H9 (cell line): ENCODE data around the gene TRIM37. TPM values are rescaled to one million over a fixed set of nuclear protein-coding genes. Genes with fewer than 3 reads are reported as not detected.

Source experiments
- DNase-seq: peaks from one replicate; pipeline ENCODE4 v3.0.0-alpha.2; 2017
- H2AFZ ChIP-seq: one replicate; pipeline ENCODE4 v1.6.1; 2013; ENCODE audit warnings: mild to moderate bottlenecking, low read length, control low read depth, moderate library complexity
- H2AK5ac ChIP-seq: 2 replicates; pipeline ENCODE4 v1.6.1; 2013; ENCODE audit warnings: low read length, control low read depth, mixed read lengths; ENCODE audit not compliant: insufficient read length
- H2BK120ac ChIP-seq: one replicate; pipeline ENCODE4 v1.6.1; 2013; ENCODE audit warnings: low read depth, mild to moderate bottlenecking, low read length, control low read depth, inconsistent platforms; ENCODE audit not compliant: poor library complexity, severe bottlenecking
- H2BK12ac ChIP-seq: 2 replicates; pipeline ENCODE4 v1.6.1; 2013; ENCODE audit warnings: low read length, control low read depth, mixed read lengths, low read depth; ENCODE audit not compliant: insufficient read length
- H2BK15ac ChIP-seq: 2 replicates; pipeline ENCODE4 v1.6.1; 2013; ENCODE audit warnings: low read depth, low read length, control low read depth
- H2BK20ac ChIP-seq: one replicate; pipeline ENCODE4 v1.6.1; 2013; ENCODE audit warnings: low read depth, mild to moderate bottlenecking, low read length, control low read depth, inconsistent platforms; ENCODE audit not compliant: poor library complexity, severe bottlenecking
- H2BK5ac ChIP-seq: 2 replicates; pipeline ENCODE4 v1.6.1; 2013; ENCODE audit warnings: low read length, control low read depth, mixed read lengths; ENCODE audit not compliant: insufficient read length
- H3K14ac ChIP-seq: 2 replicates; pipeline ENCODE4 v1.6.1; 2013; ENCODE audit warnings: low read length, control low read depth; ENCODE audit not compliant: insufficient read depth
- H3K18ac ChIP-seq: 2 replicates; pipeline ENCODE4 v1.6.1; 2013; ENCODE audit warnings: low read depth, mild to moderate bottlenecking, mixed read lengths, low read length, control low read depth; ENCODE audit not compliant: insufficient read length
- H3K23ac ChIP-seq: 2 replicates; pipeline ENCODE4 v1.6.1; 2013; ENCODE audit warnings: low read length, control low read depth, mixed read lengths, low read depth; ENCODE audit not compliant: insufficient read length
- H3K23me2 ChIP-seq: 2 replicates; pipeline ENCODE4 v1.6.1; 2013; ENCODE audit warnings: low read depth, mild to moderate bottlenecking, mixed read lengths, low read length, control low read depth; ENCODE audit not compliant: insufficient read length, poor library complexity, severe bottlenecking
- H3K27ac ChIP-seq: 2 replicates; pipeline ENCODE4 v1.5.1; 2013; ENCODE audit warnings: low read length, control low read depth, mixed read lengths, low read depth; ENCODE audit not compliant: insufficient read length
- H3K27me3 ChIP-seq: 2 replicates; pipeline ENCODE4 v1.6.1; 2013; ENCODE audit warnings: low read length, control low read depth, inconsistent platforms; ENCODE audit not compliant: insufficient read depth
- H3K4ac ChIP-seq: 2 replicates; pipeline ENCODE4 v1.6.1; 2013; ENCODE audit warnings: low read depth, mild to moderate bottlenecking, control low read depth, inconsistent platforms, low read length, moderate library complexity
- H3K4me1 ChIP-seq: 2 replicates; pipeline ENCODE4 v1.6.1; 2013; ENCODE audit warnings: low read length, control low read depth, inconsistent platforms; ENCODE audit not compliant: insufficient read depth
- H3K4me2 ChIP-seq: 2 replicates; pipeline ENCODE4 v1.6.1; 2013; ENCODE audit warnings: low read length, control low read depth, mixed read lengths; ENCODE audit not compliant: insufficient read length, insufficient read depth
- H3K56ac ChIP-seq: 2 replicates; pipeline ENCODE4 v1.6.1; 2013; ENCODE audit warnings: low read depth, mild to moderate bottlenecking, mixed read lengths, low read length, control low read depth; ENCODE audit not compliant: insufficient read length
- H3K79me1 ChIP-seq: 2 replicates; pipeline ENCODE4 v1.6.1; 2013; ENCODE audit warnings: low read depth, mild to moderate bottlenecking, moderate library complexity, low read length, control low read depth, inconsistent platforms; ENCODE audit not compliant: insufficient read depth, poor library complexity, severe bottlenecking
- H3K79me2 ChIP-seq: 2 replicates; pipeline ENCODE4 v1.6.1; 2013; ENCODE audit warnings: low read length, control low read depth, inconsistent platforms; ENCODE audit not compliant: insufficient read depth
- H3K9ac ChIP-seq: 2 replicates; pipeline ENCODE4 v1.6.1; 2013; ENCODE audit warnings: low read length, control low read depth, mixed read lengths; ENCODE audit not compliant: insufficient read length; ENCODE audit errors: extremely low read depth
- H3K9me3 ChIP-seq: one replicate; pipeline ENCODE4 v1.6.1; 2013; ENCODE audit warnings: low read depth, low read length, inconsistent platforms; ENCODE audit not compliant: control insufficient read depth
- H3T11ph ChIP-seq: one replicate; pipeline ENCODE4 v1.6.1; 2013; ENCODE audit warnings: mild to moderate bottlenecking, low read length, control low read depth, inconsistent platforms
- H4K20me1 ChIP-seq: one replicate; pipeline ENCODE4 v1.6.1; 2013; ENCODE audit not compliant: control insufficient read depth, insufficient read length, insufficient read depth
- H4K5ac ChIP-seq: 2 replicates; pipeline ENCODE4 v1.6.1; 2013; ENCODE audit warnings: low read depth, mild to moderate bottlenecking, mixed read lengths, low read length, control low read depth; ENCODE audit not compliant: insufficient read length
- H4K8ac ChIP-seq: replicated peaks from 2 replicates; pipeline ENCODE4 v1.6.1; 2013; ENCODE audit warnings: low read length, control low read depth, mixed read lengths, low read depth; ENCODE audit not compliant: insufficient read length
- H4K91ac ChIP-seq: 2 replicates; pipeline ENCODE4 v1.6.1; 2013; ENCODE audit warnings: low read depth, mild to moderate bottlenecking, moderate library complexity, mixed read lengths, low read length, control low read depth; ENCODE audit not compliant: insufficient read length
- H3K27ac Mint-ChIP-seq, 3 experiments: 2 replicates in 2 of 3; 3 replicates in 1 of 3; pipeline ENCODE4 v1.8.0; 2020 to 2021; ENCODE audit warnings: mixed read lengths in 3 of 3, mild to moderate bottlenecking in 1 of 3, moderate library complexity in 1 of 3
- H3K27me3 Mint-ChIP-seq: 2 replicates; pipeline ENCODE4 v1.8.0; 2021; ENCODE audit warnings: low read depth, mild to moderate bottlenecking, moderate library complexity, mixed read lengths
- H3K36me3 Mint-ChIP-seq, 3 experiments: 2 replicates in 2 of 3; 3 replicates in 1 of 3; pipeline ENCODE4 v1.8.0; 2020 to 2021; ENCODE audit warnings: low read depth in 3 of 3, mixed read lengths in 3 of 3; ENCODE audit not compliant: insufficient read depth in 1 of 3
- H3K4me1 Mint-ChIP-seq, 2 experiments: 2 replicates each; pipeline ENCODE4 v1.8.0; 2020; ENCODE audit warnings: mixed read lengths in 2 of 2
- H3K4me3 Mint-ChIP-seq, 2 experiments: 2 replicates in 1 of 2; 3 replicates in 1 of 2; pipeline ENCODE4 v1.8.0; 2020 to 2021; ENCODE audit warnings: mild to moderate bottlenecking in 2 of 2, mixed read lengths in 2 of 2, moderate library complexity in 1 of 2
- H3K9me3 Mint-ChIP-seq, 2 experiments: 2 replicates in 1 of 2; 3 replicates in 1 of 2; pipeline ENCODE4 v1.8.0; 2020; ENCODE audit warnings: mild to moderate bottlenecking in 2 of 2, mixed read lengths in 2 of 2, moderate library complexity in 1 of 2
- WGBS: extraction: QIAGEN DNeasy Blood & Tissue Kit; methylation state at CpG from one replicate; pipeline ENCODE4 v1.1.7; 2013; ENCODE audit warnings: missing lambda C conversion rate, low lambda C conversion rate, mixed read lengths; ENCODE audit not compliant: insufficient read length; ENCODE audit errors: extremely low coverage; 5-methylcytosine and 5-hydroxymethylcytosine counted together
- long read RNA-seq: library from polyadenylated mRNA; unstranded; transcript quantifications from one replicate; pipeline ENCODE4 v2.0.0, GENCODE V29; 2020
- total RNA-seq: library from RNA; stranded (reverse); gene quantifications from 2 replicates; pipeline ENCODE4 v1.2.1, GENCODE V29; 2021
- TF ChIP-seq, protein P1 (sequence below): fragments of 200-600 bp; sonication (generic); conservative IDR thresholded peaks from 3 replicates; pipeline ENCODE4 v1.8.0; 2021; ENCODE audit warnings: antibody characterized with exemption, mild to moderate bottlenecking

Gene TRIM37, protein sequence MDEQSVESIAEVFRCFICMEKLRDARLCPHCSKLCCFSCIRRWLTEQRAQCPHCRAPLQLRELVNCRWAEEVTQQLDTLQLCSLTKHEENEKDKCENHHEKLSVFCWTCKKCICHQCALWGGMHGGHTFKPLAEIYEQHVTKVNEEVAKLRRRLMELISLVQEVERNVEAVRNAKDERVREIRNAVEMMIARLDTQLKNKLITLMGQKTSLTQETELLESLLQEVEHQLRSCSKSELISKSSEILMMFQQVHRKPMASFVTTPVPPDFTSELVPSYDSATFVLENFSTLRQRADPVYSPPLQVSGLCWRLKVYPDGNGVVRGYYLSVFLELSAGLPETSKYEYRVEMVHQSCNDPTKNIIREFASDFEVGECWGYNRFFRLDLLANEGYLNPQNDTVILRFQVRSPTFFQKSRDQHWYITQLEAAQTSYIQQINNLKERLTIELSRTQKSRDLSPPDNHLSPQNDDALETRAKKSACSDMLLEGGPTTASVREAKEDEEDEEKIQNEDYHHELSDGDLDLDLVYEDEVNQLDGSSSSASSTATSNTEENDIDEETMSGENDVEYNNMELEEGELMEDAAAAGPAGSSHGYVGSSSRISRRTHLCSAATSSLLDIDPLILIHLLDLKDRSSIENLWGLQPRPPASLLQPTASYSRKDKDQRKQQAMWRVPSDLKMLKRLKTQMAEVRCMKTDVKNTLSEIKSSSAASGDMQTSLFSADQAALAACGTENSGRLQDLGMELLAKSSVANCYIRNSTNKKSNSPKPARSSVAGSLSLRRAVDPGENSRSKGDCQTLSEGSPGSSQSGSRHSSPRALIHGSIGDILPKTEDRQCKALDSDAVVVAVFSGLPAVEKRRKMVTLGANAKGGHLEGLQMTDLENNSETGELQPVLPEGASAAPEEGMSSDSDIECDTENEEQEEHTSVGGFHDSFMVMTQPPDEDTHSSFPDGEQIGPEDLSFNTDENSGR
- 47.8 and 52.1 TPM in 2 replicates for total RNA-seq
- long read RNA-seq, full-length matches to known transcripts: 161 of 341 reads
- long read RNA-seq, partial matches to known transcripts: 107 of 341 reads
- long read RNA-seq, other reads (novel, unspliced or antisense): 73 of 341 reads

DNA sequence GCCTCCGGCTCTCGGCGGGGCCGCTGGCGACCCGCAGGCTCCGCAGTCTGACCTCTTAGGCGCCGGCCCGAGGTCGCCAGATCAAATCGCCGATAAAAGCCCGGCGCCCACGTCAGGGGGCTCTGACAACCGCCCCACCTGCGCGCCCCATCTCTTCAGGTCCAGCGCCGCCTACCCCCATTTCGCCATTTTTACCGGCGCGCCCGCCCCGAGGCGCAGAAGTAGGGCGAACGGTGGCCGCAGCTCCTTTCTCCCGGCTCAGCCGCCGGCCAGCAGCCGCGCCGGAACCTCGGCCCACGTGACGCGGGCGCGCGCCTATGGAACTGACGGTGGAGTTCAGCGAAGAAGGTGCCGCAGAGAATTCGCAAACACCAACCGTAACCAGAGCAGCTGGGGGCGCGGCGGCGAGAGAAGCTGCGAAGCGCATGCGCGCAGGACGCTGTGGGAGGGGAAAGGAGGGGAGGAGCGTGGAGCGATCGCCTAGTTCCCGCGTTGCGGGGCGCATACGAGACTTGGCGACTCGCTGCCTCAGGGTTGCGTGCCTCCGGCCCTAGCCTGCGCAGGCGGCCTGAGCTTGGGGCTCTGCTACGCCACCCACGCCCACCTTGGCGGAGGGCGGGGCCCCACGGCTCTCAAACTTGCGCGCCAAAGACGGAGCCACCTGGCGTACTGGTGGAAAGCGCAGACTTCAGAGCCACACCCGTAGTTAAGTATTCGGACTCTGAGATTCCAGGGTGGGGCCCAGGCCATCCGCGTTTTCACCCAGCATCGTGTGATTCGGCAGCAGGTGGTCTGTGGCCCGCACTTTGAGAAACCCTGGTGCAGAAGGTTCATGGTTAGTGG lies at the start of gene TRIM37:
Gene TRIM37, minus strand, starts transcription at position 418 of the 843 bp plus-strand sequence. CDS start 419 bp downstream, outside the sequence.
- Histone ChIP-seq H2BK15ac (no peak within 1 kb of the TSS), H2BK5ac (no peak within 1 kb of the TSS), H3K18ac (peak within 1 kb of the TSS; percentile 11), H3K23me2 (peaks cover 4% of the 10 kb centered on the region), H3T11ph (no peak within 1 kb of the TSS), H3K4me2 (peak within 1 kb of the TSS; percentile 87), H4K20me1 (no peaks in the 10 kb centered on the region), H4K91ac (no peak within 1 kb of the TSS), H3K79me1 (no peaks in the 10 kb centered on the region), H3K79me2 (peaks cover 6% of the 10 kb centered on the region; the same call in 1 of the 2 replicates), H2BK120ac (no peak within 1 kb of the TSS), H3K4me1 (no peaks in the 10 kb centered on the region), H2BK12ac (no peak within 1 kb of the TSS), H4K8ac (no peak within 1 kb of the TSS), H3K9ac (peak within 1 kb of the TSS; percentile 75), H2AFZ (no peak within 1 kb of the TSS), H3K56ac (no peak within 1 kb of the TSS), H3K4ac (no peak within 1 kb of the TSS), H3K23ac (no peak within 1 kb of the TSS), H3K27me3 (no peaks in the 10 kb centered on the region), H3K9me3 (no peaks in the 10 kb centered on the region), H4K5ac (no peak within 1 kb of the TSS), H2BK20ac (no peak within 1 kb of the TSS), H2AK5ac (no peak within 1 kb of the TSS), H3K14ac (peak within 1 kb of the TSS; percentile 25), H3K27ac (peak within 1 kb of the TSS; percentile 35)
- H3K4me3 Mint-ChIP-seq: peak within 1 kb of the TSS; percentile 98 to 99
- H3K9me3 Mint-ChIP-seq: no peaks in the 10 kb centered on the region
- peak; percentile 100 for DNase-seq
- peaks cover 9 to 12% of the 10 kb centered on the region in 2 experiments for H3K4me1 Mint-ChIP-seq
- H3K27ac Mint-ChIP-seq: peak within 1 kb of the TSS; percentile 93 to 96 (median 95)
- H3K27me3 Mint-ChIP-seq: no peaks in the 10 kb centered on the region
- TF ChIP-seq, protein P1, sequence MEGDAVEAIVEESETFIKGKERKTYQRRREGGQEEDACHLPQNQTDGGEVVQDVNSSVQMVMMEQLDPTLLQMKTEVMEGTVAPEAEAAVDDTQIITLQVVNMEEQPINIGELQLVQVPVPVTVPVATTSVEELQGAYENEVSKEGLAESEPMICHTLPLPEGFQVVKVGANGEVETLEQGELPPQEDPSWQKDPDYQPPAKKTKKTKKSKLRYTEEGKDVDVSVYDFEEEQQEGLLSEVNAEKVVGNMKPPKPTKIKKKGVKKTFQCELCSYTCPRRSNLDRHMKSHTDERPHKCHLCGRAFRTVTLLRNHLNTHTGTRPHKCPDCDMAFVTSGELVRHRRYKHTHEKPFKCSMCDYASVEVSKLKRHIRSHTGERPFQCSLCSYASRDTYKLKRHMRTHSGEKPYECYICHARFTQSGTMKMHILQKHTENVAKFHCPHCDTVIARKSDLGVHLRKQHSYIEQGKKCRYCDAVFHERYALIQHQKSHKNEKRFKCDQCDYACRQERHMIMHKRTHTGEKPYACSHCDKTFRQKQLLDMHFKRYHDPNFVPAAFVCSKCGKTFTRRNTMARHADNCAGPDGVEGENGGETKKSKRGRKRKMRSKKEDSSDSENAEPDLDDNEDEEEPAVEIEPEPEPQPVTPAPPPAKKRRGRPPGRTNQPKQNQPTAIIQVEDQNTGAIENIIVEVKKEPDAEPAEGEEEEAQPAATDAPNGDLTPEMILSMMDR: no peak
- peaks cover 19 to 31% (median 28%) of the 10 kb centered on the region in 3 experiments for H3K36me3 Mint-ChIP-seq
- no CpG with 5 or more reads among the region's 89 CpGs for whole genome bisulfite sequencing
